Fibroblast of skin of right quadriceps (primary cell): Measurements from ENCODE around the gene GAS7.
"Not testable (repeated sequence)": the region's sequence is repeated elsewhere in the genome, so short reads cannot be mapped to it uniquely, and the experiment has no call there.

Experiments used
- DNase-seq: peaks from one replicate; pipeline ENCODE4 v3.0.0-alpha.2; 2013

The GAS7 gene

GRCh38 chr17:10013365-10014112 is 184.9 kb downstream of the GAS7 start:
- DNase-seq, result no peak

DNA sequence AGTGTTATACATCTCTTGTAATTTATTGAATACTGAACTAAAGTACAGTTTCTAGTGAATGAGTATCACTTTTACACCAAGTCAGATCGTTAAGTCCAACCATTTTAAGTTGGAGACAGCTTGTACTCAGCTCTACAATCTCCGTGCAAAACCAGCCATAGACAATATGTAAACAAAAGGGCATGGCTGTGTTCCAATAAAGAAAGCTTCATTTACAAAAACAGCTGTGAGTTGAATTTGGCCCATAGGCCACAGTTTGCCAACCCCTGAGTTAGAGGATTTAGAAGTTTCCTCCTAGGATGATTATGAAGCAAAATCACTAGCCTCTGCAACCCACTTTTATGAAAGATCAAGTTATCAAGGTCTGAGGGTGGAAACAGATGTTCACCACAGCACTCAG is 187.7 kb downstream of the GAS7 start:
- DNase-seq, result no peak

DNA sequence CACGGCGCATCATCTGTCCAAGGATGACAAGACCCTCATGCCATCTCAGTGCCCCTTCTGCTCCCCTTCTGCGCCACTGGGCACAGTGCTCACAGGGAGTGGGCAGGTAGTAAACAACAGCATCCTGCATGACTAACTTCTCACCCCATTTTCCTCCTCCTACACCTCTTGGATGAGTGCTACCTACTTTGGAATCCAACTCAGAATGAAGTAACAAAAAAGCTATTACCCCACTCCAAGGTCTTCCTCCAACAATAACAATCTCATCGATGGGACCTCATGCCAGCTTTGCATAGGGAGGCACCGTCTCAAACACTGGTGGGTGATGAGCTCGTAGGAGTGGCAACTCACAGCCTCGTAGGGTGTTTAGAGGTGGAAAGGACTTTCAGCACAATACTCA is 194.7 kb downstream of the GAS7 start:
- DNase-seq, result no peak

- DNase-seq, result not testable (repeated sequence)
Observed at GRCh38 chr17:10002567-10003360, 195.6 kb downstream of the GAS7 start.

GRCh38 chr17:10001306-10001873 is 197.0 kb downstream of the GAS7 start:
- no peak for DNase-seq

DNA sequence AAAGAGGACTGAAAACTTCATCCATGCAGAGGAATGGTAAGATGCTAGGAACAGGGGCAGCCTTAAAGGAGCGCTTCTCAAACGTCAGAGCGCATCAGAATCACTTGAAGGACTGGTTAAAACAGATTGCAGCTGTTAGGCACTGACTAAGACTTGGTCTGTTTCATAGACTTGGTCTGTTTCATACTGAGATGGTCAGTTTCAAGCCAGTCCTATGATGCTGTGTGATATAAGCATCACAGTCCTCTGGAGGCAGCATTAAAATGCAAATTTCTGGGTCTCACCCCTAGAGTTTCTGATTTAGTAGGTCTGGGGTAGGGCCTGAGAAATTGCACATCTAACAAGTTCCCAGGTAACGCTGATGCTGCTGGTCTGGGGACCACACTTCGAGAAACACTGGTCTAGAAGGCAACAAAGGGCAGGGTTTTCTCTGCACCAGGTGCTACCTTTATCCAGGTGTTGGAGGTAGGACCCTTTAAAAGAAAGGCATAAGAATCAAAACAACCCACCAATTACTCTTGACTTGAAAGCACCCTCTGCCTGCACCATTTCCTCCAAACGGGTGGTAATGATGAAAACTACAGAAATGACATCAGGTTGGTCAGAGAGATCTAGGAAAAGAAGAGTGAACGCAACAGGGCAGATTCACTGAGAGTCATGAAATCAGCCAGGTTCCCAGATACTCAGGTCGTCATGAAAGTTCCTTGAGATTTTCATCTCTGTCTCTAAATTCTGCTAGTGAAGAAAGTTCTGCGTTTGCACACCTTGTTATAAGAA is 198.3 kb downstream of the GAS7 start:
- no peak for DNase-seq

- no peak for DNase-seq
Observed at GRCh38 chr17:9998060-9998459, 200.3 kb downstream of the GAS7 start.

DNA sequence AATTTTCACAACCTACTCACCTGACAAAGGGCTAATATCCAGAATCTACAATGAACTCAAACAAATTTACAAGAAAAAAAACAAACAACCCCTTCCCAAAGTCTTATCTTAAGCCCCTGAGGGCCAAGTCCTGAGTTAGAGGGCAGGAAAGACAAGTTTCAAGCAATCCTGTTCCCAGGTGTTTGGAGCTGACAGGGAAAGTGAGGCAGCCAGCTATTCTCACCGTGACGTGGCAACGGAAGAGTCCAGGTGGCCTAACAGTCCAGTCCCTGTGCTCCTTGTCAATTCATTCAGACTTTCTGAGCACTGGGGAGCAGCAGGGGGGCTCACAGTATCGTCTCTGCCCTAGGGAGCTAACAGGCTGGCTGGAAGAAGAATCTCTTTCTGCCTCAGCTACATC is 203.6 kb downstream of the GAS7 start:
- DNase-seq, result no peak

GRCh38 chr17:9991796-9992195 is 206.6 kb downstream of the GAS7 start:
- DNase-seq, result no peak

DNA sequence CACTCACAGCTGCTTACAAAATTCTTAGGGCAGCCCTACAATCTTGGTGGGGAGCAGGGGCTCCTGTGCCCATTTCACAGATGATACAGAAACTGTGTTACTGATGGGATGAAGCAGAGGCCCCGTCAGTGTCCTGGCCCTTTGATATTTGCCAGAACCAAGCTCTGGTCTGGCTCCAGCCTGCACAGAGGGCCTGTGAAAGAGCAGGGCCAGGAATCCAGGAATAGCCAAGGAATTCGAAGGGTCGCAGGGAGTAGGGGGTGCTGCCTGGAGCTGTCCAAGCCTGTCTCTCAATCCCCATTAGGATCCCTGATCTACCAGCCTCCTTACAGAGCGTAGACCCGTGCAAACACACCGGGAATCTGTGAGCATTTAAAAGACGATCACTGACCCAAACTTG is 207.1 kb downstream of the GAS7 start:
- DNase-seq, result no peak

DNA sequence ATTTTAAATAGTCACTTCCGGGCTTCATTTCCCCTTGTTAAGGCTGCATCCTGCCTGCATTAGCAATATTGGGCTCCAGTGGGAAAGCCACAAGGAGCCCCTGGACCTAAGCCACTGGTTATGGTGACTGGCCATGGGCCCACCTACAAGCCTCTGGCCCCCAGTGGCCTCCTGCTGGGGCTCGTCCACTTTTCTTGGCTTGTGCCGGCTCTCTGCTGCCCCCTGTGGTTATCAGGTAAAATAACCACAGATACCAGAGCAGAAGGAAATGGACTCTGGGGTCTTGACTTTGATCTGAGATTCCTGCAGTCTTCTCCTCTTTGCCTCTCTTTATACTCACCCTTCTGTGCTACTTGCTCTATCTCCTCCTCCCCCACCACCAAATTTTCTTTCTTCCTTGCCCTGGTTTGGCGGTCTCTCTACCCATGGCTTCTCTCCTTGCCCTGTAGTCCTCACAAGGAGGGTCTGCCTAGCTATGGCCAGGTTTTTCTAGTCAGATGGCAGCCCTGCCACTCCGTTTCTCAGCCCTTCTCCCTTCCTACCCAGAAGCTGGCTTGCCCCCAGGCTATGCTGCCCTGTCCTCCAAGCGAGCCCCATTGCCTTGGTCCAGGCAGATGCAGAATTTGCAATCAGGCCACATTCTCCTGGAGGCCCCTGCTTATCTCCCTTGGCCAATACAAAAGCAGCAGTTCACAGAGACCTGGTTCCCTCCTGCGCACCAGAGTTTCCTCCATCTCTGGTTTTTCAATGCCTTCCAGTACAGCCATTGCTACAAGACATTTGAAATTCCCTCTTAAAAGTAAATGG is 210.4 kb downstream of the GAS7 start:
- DNase-seq, result peak; percentile 34

DNA sequence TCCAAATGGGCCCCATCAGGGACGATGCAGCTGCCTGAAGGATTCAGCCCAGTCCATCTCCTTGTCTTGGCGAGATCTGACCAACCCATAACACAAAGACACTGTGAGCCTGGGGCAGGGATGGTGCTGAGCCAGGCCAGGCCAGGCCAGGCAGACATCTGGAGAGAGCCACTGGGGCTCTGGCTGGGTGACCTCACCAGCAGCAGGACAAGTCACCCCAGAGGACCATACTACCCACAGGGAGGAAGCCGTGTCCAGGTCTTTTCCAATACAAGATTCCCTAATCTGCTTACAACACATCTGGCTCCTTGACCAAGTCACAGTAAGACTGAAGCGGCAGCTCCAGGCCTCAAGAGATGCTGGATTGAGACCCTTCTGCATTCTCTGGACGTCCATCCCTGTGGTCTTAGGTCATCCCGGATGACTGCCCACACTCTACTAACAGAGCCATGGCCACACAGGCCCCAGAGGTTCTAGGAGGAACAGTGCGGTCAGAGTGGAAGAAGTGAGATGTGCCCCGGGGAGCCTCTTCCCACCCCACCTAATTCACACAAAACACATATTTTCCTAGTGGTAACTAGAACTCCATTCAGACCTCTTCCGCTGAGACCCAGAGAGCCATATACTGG is 211.5 kb downstream of the GAS7 start:
- DNase-seq, result no peak

DNA sequence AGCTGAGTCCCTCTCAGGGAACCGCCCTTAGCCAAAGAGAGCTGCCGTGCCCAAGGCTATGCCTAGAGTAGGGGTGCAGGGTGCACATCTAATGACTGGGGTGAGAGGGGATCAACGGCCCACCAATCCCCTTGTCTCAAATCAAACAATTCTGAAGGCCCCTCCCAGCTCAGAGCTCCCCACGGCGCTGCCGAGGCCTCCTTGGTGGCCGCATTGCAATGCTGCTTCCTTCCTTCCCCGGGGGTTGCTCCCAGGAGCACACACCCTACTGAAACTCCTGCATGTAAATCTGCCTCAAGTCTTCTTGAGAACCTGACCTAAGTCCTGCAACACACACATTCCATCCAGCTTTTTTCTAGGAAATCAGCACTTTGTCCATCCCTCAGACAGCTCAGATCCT is 212.8 kb downstream of the GAS7 start:
- DNase-seq, result no peak

GRCh38 chr17:9984768-9985167 is 213.6 kb downstream of the GAS7 start:
- no peak for DNase-seq

- DNase-seq, result no peak
Observed at GRCh38 chr17:9982159-9982558, 216.2 kb downstream of the GAS7 start.

DNA sequence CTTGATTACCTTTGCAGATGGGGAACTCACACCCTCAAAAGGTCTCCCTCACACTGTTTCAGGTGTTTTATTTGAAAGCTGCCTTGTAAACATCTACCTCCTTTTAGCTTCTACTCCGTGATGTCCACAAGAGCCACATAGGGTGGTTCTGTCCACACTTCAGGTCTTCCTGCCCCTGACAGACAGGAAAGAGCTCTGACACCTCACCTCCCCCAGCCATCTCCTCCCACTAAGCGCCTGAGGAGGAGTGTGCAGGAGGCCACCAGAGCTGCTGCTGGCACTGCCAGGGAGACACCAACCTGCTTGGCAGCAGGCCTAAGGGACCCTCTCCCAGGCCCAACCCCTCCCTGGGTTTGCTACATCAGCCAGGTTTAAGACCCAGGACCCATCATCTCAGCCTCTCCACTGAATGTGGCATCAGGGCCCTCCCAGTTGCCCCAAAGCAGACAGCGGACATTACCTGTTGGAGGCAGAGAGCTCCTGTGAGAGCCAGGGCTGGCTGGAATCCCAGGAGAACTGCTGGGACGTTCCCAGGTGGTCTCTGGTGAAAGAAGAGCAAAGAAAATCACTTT is 217.0 kb downstream of the GAS7 start:
- no peak for DNase-seq

DNA sequence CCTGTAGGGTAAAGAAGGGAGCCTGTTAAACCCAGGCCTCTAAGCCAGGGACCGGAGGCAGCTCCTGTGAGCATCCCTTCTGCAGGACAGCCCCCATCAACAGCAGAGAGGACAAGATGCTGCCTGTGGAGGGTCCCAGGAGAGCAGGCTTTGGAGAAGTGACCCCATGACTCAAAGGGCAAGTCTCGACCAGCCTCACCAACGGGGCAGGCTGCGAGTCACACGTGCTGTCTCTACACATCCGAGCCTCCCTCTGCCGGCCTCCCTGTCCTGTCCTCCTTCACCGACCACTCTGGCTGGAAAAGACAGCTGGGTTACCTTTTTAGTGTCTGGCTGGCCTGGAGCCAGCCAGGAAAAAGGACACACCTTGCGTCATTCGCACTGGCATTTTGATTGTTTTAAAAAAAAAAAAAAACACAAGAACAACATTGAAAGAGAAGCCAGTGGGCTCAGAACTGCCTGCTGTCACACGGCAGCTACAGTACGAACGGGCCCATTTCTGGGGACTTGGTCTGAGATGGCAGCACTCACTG is 218.9 kb downstream of the GAS7 start:
- DNase-seq, result no peak

DNA sequence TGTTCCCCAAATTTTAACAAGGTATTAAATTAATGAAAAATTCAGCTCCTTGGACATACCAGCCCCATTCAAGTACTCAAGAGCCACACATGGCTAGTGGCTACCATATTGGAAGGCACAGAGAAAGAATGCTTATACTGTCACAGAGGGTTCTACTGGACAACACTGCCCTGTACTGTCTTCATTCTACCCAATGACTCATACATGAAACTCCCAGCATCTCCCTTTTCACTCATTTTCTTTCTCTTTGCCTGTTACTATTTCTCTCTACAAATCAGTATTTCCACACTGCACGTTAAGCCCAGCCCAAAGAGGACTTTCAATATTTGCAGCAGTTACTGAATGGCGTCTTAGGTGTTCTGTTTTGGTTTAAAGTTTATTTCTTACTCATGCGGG is 221.2 kb downstream of the GAS7 start:
- no peak for DNase-seq

DNA sequence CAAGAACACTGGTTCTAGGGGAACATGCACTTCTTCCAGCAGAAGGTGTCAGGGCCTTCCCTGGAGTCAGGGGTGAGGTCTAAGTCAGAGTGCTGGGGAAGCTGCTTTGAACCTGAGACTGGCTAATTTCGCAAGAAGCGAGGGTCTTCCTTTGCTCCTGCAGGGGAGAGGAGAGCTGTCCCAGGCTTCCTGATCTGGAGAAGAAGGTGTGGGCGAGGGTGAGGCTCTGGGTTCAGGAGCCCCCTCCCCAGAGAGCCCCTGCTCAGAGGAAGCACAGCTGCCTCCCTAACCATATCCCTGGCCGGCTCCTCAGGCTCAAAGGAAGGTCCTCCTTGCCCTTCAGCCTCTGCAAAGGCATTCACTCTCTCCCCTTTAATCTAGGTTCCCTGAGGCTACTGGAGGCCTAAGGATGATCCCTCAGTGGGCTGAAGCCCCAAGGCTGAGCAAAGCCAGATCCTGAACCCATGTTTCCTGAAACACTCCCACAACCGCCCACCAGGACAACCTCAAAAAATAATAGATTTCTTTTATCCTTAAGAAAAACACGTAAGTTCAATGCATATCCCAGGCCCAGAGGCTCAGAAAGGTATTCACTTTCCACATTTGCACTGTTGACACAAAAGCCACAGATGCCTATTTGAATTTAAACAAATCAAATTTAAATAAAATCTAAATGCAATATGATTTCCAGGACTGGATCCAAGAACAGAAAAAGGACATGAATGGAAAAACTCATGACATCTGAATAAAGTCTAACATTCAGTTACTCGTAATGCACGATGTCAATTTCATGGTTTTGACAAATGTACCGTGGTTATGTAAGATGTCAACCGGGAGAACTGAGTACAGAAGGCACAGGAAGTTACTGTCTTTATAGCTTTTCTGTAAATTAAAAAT is 221.9 kb downstream of the GAS7 start:
- DNase-seq, result no peak
